NT2/D1 (cell line): ENCODE data around the gene OVCH1.

Source experiments
- DNase-seq: peaks from one replicate; pipeline ENCODE4 v3.0.0-alpha.2; 2011; ENCODE audit warnings: low read depth, low spot score
- H3K27me3 ChIP-seq: 2 replicates; pipeline ENCODE4 v1.6.0; 2011; ENCODE audit warnings: mild to moderate bottlenecking; ENCODE audit not compliant: insufficient read length, insufficient read depth
- H3K36me3 ChIP-seq: 2 replicates; pipeline ENCODE4 v1.6.1; 2011; ENCODE audit warnings: mild to moderate bottlenecking, low read length, mixed read lengths; ENCODE audit not compliant: insufficient read depth, insufficient read length
- H3K4me1 ChIP-seq: 2 replicates; pipeline ENCODE4 v1.5.1; 2011; ENCODE audit not compliant: insufficient read depth, insufficient read length
- H3K4me3 ChIP-seq: 2 replicates; pipeline ENCODE4 v1.5.1; 2011; ENCODE audit warnings: low read depth; ENCODE audit not compliant: insufficient read length
- H3K9ac ChIP-seq: 2 replicates; pipeline ENCODE4 v1.6.0; 2011; ENCODE audit warnings: low read depth; ENCODE audit not compliant: insufficient read length
- H3K9me3 ChIP-seq: 2 replicates; pipeline ENCODE4 v1.5.1; 2011; ENCODE audit warnings: mild to moderate bottlenecking, low read length; ENCODE audit not compliant: insufficient read depth
- SUZ12 ChIP-seq: IDR thresholded peaks from 2 replicates; pipeline ENCODE4 v1.6.1; 2011; ENCODE audit not compliant: insufficient read length, insufficient read depth; ENCODE audit errors: extremely low read depth
- YY1 ChIP-seq: IDR thresholded peaks from 2 replicates; pipeline ENCODE4 v1.6.1; 2011; ENCODE audit not compliant: insufficient read length, insufficient read depth
- ZNF274 ChIP-seq: IDR thresholded peaks from 2 replicates; pipeline ENCODE4 v1.6.1; 2011; ENCODE audit warnings: mild to moderate bottlenecking, low read depth, low read length

The OVCH1 gene, protein sequence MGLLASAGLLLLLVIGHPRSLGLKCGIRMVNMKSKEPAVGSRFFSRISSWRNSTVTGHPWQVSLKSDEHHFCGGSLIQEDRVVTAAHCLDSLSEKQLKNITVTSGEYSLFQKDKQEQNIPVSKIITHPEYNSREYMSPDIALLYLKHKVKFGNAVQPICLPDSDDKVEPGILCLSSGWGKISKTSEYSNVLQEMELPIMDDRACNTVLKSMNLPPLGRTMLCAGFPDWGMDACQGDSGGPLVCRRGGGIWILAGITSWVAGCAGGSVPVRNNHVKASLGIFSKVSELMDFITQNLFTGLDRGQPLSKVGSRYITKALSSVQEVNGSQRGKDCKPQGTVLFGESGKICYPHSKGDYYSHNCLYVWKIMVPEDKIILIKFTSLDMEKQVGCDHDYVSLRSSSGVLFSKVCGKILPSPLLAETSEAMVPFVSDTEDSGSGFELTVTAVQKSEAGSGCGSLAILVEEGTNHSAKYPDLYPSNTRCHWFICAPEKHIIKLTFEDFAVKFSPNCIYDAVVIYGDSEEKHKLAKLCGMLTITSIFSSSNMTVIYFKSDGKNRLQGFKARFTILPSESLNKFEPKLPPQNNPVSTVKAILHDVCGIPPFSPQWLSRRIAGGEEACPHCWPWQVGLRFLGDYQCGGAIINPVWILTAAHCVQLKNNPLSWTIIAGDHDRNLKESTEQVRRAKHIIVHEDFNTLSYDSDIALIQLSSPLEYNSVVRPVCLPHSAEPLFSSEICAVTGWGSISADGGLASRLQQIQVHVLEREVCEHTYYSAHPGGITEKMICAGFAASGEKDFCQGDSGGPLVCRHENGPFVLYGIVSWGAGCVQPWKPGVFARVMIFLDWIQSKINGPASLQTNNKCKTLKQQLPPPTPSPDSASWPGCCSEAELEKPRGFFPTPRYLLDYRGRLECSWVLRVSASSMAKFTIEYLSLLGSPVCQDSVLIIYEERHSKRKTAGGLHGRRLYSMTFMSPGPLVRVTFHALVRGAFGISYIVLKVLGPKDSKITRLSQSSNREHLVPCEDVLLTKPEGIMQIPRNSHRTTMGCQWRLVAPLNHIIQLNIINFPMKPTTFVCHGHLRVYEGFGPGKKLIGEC

DNA sequence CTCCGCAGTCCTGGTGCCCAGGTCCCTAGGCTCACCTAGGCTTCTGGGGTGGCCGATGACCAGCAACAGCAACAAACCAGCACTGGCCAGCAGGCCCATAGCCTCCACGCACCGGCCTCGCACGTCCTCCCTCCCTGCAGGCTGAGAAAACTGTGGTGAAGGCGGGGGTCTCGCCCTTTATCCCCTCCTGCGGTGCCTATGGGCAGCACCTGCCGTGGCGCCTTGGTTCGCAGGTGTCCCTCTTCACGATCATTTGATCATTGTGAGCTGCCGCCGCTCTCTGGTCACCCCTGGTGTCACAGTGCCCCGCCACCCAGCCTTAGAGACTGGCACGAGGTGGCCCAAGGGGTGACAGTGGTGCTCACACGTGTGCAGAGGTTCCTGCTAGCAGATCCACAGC, at the start of gene OVCH1:
Gene OVCH1, minus strand, starts transcription at position 99 of the 400 bp plus-strand sequence. Its CDS starts 0 bp downstream, at position 99.
- no peak within 1 kb of the TSS for H3K9ac ChIP-seq
- no peaks in the 10 kb centered on the region for H3K27me3 ChIP-seq
- DNase-seq, result no peak
- H3K4me3 ChIP-seq, result no peak within 1 kb of the TSS
- H3K36me3 ChIP-seq, result no peaks in the 10 kb centered on the region
- H3K4me1 ChIP-seq, result no peaks in the 10 kb centered on the region
- no peaks in the 10 kb centered on the region for H3K9me3 ChIP-seq
- no peak for TF ChIP-seq ZNF274
- TF ChIP-seq YY1, result no peak
- TF ChIP-seq SUZ12, result no peak

DNA sequence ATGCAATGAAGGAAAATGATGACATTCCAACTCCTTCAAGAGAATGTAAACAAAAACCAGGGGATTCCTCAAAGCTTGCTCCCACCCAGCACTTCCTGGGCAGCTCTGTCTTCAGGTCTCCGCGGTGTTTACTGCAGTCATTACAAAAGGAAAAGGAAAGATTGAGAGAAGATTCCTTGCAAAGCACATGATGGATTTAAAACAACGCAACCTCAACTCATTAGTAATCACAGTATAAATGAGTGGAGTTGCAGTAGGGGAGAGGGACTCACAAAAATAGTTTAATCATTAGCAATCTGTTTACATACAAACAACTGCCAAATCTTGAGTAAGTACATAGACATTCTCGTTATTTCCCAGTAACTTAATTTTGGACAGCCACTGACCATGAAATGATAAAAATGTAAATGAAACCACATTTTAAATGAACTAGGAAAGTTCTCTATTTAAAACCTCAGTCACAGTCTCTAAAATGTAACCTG, 49.7 kb upstream of the OVCH1 start:
- DNase-seq, result peak; percentile 46
- H3K36me3 ChIP-seq, result no peaks in the 10 kb centered on the region
- H3K4me3 ChIP-seq, result no peak overlapping the region
- no peak overlapping the region for H3K9ac ChIP-seq
- peaks cover 3% of the 10 kb centered on the region for H3K4me1 ChIP-seq
- peaks cover 7% of the 10 kb centered on the region; the same call in 1 of the 2 replicates for H3K9me3 ChIP-seq
- no peaks in the 10 kb centered on the region for H3K27me3 ChIP-seq
- TF ChIP-seq ZNF274 (no peak), SUZ12 (no peak), YY1 (no peak)

DNA sequence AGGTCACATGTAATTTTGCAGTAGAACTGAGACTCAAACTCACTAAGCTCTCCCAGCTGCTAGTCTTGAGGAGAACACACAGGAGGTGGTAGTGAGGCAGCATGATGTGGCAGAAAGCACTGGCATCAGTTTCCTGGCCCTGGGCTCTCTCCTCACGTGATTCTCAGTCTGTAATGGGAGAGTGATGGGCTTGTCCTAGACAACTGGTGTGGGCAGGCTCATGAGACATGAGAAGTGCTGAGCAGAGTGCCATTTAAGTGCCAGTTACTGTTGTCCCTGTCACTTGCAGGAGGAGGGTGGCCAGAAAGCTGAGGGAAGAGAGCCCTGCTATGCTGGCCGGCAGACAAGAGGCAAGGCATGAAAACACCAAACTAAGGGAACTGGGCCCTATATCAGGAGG, 48.5 kb upstream of the OVCH1 start:
- Histone ChIP-seq H3K9me3 (peaks cover 7% of the 10 kb centered on the region; the same call in 1 of the 2 replicates), H3K4me1 (peaks cover 3% of the 10 kb centered on the region), H3K9ac (no peak overlapping the region), H3K27me3 (no peaks in the 10 kb centered on the region), H3K4me3 (no peak overlapping the region), H3K36me3 (no peaks in the 10 kb centered on the region)
- TF ChIP-seq ZNF274 (no peak), YY1 (no peak), SUZ12 (no peak)
- no peak for DNase-seq

DNA sequence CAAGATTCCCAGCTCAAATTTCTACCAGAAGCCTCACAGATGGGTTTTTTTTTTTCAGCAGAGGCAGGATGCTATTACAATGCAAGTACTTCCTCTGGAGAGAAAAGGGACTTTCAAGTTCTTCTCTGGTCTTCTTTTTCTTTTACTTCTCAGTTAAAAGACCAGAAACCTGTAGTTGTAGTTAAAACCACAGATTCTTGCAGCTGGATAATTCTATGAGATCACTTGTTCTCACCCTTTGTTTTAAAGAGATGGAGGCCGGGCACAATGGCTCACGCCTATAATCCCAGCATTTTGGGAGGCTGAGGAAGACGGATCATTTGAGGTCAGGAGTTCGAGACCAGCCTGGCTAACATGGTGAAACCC, 47.6 kb upstream of the OVCH1 start:
- TF ChIP-seq SUZ12 (no peak), ZNF274 (no peak), YY1 (no peak)
- no peak overlapping the region for H3K9ac ChIP-seq
- peaks cover 3% of the 10 kb centered on the region for H3K4me1 ChIP-seq
- H3K4me3 ChIP-seq, result no peak overlapping the region
- no peaks in the 10 kb centered on the region for H3K27me3 ChIP-seq
- no peaks in the 10 kb centered on the region for H3K36me3 ChIP-seq
- peaks cover 7% of the 10 kb centered on the region; the same call in 1 of the 2 replicates for H3K9me3 ChIP-seq
- no peak for DNase-seq

DNA sequence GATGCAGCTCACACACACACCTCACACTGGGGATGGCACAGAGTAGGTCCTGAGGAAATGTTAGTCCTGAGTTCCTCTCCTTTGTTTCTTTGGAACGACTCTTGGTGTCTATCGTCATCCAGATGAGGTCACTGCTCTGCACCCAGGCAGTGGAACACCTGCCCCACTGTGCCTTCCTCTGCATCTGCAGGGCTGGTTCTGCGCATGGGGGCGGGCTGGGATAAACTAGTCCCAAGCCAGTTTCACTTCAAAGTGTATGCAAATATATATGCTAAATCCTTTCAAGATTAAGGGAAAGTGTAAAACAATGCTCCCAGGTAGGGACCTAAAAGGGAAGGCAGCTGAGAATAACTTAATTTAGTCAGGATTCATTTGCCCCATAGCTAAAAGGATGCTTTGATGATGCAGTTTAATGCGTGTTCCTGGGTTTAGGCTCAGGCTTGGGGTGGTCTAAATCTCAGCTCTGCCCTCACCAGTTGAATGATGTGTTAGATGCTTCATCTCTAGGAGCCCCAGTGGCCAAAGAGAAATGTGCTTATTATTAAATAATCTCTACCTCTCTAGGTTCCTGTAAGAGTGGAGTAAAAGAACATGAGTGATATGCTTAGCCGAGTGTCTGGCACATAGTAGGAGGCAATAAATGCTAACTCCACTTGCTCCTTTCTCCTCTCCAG, 47.1 kb upstream of the OVCH1 start:
- Histone ChIP-seq H3K27me3 (no peaks in the 10 kb centered on the region), H3K4me3 (no peak overlapping the region), H3K36me3 (no peaks in the 10 kb centered on the region), H3K4me1 (peaks cover 3% of the 10 kb centered on the region), H3K9ac (no peak overlapping the region), H3K9me3 (peaks cover 7% of the 10 kb centered on the region; the same call in 1 of the 2 replicates)
- DNase-seq, result no peak
- TF ChIP-seq YY1 (no peak), ZNF274 (no peak), SUZ12 (no peak)

DNA sequence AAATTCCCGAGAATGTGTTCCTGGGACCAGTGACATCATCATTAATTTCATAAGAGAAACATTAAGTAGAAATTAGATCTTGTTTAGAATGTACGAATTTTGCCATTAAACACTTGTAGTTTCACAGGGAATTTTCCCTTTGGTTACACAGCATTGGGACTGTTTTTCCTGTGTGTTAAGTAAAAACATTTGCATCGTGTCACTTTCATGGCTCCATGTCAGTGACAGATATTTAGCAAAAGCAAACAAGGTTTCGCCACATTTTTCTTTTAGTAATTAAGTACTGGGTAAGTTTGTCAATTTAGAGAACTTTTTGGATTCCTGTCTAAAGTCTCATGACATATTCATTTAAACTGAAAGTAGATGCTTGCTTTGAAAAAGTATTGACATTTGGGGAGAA, 45.5 kb upstream of the OVCH1 start:
- H3K9ac ChIP-seq, result no peak overlapping the region
- H3K36me3 ChIP-seq, result no peaks in the 10 kb centered on the region
- H3K4me1 ChIP-seq, result peaks cover 3% of the 10 kb centered on the region
- no peak for TF ChIP-seq YY1
- TF ChIP-seq SUZ12, result no peak
- no peak for TF ChIP-seq ZNF274
- no peaks in the 10 kb centered on the region for H3K27me3 ChIP-seq
- peaks cover 3% of the 10 kb centered on the region; the same call in 1 of the 2 replicates for H3K9me3 ChIP-seq
- no peak overlapping the region for H3K4me3 ChIP-seq
- DNase-seq, result no peak
